HG03442 (cell line): Measurements from ENCODE around the gene RBM38.
A peak's percentile ranks its signal among the peaks of the same experiment; 100 is the strongest.
"Not testable (repeated sequence)": the region's sequence is repeated elsewhere in the genome, so short reads cannot be mapped to it uniquely, and the experiment has no call there.

Source experiments
- ATAC-seq: cut with Tn5 transposase; IDR thresholded peaks from one replicate; pipeline ENCODE4 v1.9.1; 2021; ENCODE audit warnings: mild to moderate bottlenecking, moderate library complexity; ENCODE audit not compliant: unreplicated experiment

Gene RBM38

DNA sequence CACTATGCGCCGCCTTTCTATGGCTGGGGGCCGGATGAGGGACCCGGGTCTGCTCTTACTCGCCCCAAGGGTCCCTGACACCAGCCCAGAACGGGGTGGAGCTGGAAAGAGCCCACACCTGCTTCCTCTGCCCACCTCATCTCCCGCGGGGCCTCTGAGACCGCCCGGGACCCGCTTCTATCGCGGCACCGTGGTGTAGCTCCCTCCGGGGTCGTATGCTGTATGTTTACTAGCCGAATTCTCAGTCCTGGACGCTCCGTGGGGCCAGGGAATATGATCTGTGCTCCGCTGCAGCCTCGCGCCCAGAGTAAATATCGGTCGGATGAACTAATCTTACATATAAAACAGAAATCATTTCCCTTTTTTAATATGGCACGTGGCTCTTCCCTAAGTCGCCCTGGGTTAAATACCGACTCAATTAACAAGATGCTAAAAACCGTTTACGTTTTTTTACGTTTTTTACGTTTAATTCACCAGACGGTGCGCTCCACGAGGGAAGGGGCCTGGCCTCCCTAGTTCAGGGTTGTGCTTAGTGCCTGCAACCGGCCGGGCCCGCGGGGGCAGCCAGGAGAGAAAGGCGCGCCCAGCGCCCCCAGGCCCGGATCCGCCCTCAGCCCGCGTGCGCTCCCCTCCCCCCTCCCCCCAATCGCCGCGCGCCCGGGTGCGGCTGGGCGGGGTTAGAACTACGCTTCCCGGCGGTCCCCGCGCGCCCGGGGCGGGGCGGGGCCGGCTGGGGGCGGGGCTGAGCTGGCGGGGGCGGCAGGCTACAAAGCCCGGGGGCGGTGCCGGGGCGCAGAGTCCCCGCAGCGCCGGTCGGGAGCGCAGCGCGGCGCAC is at the start of gene RBM38:
Gene RBM38, plus strand, starts transcription at position 793 of the 835 bp plus-strand sequence. CDS start 186 bp downstream, outside the sequence.
- ATAC-seq, result peak; percentile 42

DNA sequence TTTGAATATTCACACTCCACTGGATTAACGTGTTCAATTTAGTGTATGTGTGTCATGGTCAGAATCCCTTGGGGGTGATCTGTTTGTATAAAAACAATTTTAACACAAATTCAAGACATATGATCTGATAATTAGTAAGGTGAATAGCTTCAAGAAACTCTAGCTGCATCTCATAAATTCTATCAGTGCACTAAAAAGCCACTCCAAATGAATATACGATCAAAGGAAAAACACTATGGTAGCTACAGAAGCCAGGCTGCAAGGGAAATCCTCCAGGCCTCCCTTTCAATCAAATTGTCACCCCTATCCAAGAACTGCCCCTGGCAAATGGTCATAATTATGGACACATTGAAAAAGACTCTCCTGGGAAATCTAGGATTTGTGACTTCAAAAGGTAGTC is 49.5 kb upstream of the RBM38 start:
- no peak for ATAC-seq

DNA sequence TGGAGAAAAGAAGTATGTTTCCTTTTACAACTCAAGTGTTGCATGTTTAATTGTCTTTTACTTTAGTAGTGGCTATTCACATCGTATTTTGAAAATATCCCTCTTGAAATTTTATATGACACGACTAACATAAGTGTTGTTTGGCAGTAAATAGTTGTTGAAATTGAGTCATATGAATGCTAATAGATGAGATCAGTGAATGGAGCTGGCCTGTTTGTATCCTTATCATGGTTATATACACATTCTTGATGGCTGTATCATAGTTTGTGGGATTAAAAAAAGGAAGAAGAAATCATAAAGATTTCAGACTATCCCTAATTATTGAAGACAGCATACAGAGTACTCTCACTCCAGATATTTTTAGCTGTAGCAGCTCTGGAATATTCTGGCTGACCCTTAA is 48.4 kb upstream of the RBM38 start:
- ATAC-seq, result no peak

GRCh38 chr20:57346477-57346876 is 44.7 kb upstream of the RBM38 start:
- no peak for ATAC-seq

DNA sequence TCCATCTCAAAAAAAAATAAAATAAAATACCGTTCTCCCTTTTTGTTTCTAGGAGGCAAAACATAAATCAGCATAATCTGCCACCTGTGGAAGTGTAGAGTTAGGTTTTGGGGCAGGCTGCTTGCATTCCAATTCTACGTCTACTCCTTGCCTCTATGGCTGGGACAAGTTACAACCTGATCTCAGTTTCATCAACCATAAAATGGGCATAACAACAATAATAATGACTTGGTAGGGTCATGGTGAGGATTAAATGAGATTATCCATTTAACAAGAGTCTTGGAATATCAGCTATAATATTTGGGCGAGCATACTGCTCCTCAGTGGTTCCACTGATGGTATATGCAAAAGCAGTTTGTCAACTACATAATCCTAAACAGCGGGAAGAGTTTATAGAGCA is 43.8 kb upstream of the RBM38 start:
- no peak for ATAC-seq

- not testable (repeated sequence) for ATAC-seq
These were observed 42.8 kb upstream of the RBM38 start for GRCh38 chr20:57348200-57348921.

DNA sequence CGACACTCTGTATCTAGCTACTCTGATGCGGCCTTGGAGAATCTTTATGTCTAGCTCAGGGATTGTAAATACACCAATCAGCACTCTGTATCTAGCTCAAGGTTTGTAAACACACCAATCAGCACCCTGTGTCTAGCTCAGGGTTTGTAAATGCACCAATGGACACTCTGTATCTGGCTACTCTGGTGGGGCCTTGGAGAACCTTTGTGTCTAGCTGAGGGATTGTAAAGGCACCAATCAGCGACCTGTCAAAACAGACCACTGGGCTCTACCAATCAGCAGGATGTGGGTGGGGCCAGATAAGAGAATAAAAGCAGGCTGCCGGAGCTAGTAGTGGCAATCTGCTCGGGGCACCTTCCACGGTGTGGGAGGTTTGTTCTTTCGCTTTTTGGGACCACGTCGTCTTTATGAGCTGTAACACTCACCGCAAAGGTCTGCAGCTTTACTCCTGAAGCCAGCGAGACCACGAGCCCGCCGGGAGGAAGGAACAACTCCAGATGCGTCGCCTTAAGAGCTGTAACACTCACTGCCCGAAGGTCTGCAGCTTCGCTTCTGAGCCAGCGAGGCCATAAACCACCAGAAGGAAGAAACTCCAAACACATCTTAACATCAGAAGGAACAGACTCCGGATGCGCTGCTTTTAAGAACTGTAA is 42.1 kb upstream of the RBM38 start:
- not testable (repeated sequence) for ATAC-seq

DNA sequence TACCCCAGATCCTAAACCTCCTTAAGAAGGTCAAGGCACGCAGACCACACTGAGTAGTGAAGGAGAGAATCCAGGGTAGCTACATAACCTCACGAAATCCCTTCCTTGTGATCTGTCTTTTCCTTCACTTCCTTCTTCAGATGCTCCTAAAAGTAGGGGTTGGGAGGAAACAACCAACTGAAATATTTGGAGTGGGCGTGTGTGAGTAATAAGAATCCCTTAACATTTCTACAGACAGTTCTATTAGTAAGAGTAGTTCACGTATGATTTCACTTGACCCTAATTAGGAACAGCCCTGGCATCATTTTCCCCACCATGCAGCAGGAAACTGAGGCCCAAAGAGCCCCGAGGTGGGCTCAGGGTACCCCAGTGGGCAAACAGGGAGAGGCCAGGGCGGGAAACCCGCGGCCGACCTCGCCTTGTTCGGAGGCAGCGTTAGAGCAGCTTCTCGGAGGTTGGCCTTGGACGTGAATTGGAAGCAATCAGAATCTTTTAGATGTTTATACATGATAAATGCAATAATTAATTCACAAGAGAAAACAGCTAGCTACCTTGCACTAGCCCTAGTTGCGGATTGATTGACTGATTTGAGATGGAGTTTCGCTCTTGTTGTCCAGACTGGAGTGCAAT is 41.0 kb upstream of the RBM38 start:
- ATAC-seq, result no peak

GRCh38 chr20:57350726-57351041 is 40.5 kb upstream of the RBM38 start:
- ATAC-seq, result not testable (repeated sequence)

DNA sequence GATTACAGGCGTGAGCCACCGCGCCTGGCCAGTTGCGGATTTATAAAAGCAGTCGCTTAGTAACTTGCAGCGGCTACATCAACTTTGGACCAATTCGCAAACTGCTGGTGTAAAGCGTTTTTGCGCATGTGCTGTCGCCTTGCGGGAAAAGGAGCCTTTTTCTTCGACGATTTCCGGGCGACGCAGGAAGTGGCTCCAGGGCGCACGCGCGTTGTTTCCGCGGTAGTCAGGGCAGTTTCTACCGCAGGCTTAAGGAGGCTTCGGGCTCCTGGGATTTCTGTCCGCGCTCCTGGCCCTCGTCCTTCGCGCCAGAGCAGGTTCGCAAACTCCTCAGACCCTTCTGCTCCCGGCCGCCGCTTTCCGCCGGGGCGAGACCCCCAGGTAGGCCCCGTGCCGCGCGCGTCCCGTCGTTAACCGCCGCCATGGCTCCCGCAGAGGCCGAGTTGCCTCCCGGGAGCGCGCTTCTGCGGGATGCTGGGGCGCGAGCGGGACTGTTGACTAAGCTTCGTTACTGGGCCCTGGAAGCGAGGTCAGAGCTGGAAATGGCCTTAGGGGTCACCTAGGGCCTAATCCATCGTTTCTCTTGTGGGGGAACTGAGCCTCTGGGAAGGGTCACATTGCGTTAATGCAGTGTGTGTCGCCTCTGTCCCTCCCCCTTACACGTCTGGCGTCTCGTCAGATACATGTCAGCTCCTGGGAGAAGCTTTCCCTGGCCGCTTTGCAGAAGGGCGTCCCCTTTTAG is 40.0 kb upstream of the RBM38 start, which contains the start of gene RAE1:
Gene RAE1, plus strand, starts transcription at position 214 of the 742 bp plus-strand sequence. CDS start 2,784 bp downstream, outside the sequence.
- ATAC-seq, result peak; percentile 67

DNA sequence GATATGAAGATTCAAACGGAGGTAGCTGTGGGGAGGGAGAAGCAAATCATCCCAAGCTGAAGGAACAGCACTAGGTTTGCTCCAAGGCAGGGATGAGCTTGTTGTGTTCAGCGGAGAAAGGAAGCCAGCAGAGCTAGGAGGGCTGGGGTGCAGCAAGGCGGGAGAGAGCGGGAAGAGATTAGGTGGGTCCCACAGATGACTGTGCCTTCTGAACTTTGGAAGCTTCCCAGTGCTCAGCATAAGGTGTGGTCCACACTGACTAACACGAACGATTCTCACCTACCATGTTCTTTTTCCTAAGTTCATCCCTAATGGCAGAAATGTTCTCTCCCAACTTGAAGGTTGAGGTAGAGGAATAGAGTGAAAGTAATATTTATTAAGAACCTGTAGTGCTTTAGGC is 38.9 kb upstream of the RBM38 start:
- no peak for ATAC-seq

DNA sequence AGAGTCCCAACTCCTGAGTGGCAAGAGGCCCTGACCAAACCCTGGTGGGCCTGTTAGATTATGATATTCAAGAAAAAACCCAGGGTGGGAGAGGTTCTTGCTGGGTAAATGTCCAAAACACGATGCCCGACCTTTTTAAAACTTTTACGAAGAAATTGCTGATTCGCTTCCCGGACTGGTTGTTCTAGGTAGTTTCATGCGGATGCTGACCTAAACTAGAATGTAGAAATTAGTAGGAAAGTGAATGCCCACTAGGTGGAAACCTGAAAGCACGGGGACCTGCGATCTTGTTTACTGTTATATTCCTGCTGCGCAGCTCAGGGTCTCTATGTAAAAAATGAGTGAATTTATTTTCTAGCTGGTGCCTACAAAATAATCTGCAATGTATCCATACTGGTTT is 37.8 kb upstream of the RBM38 start:
- ATAC-seq, result no peak

- no peak for ATAC-seq
These were observed 29.7 kb upstream of the RBM38 start for GRCh38 chr20:57361517-57361916.

DNA sequence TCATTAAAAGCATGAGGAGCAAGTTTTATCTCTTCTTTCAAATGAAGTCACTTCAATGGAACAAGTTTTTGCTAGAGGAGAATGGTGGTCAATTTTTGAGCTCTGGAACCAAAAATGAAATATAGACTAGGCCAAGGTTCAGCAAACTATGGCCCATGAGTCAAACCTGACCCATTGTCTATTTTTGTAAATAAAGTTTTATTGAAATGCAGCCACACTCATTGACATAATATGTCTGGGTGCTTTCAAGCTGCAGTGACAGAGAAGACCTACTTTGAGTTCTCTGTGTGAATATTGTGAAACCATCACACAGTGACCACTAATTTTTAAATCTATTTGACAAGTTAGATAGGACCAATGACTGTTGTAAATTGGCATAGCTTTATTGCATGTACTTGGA is 26.7 kb upstream of the RBM38 start:
- no peak for ATAC-seq

DNA sequence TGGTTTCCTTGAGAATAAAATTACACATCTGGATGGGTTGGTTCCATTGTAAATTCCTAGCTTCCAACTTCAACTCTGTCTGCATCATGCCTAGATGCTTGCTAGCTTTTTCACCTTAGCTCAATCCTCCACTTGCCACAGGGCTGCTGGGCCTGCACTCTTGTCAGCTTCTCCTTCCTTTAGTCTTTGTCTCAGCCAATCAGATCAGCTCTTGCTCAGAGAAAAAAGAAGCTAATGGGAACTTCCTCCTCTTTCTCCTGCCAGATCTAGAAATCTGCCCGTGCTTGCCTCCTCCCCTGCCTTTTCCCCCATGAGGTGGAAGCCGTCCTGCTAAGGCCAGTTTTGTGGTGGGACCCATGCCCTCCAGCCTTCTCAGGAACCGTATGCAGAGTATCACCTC is 21.6 kb upstream of the RBM38 start:
- no peak for ATAC-seq

GRCh38 chr20:57370316-57370715 is 20.9 kb upstream of the RBM38 start:
- no peak for ATAC-seq

GRCh38 chr20:57371363-57371762 is 19.8 kb upstream of the RBM38 start:
- ATAC-seq, result no peak

DNA sequence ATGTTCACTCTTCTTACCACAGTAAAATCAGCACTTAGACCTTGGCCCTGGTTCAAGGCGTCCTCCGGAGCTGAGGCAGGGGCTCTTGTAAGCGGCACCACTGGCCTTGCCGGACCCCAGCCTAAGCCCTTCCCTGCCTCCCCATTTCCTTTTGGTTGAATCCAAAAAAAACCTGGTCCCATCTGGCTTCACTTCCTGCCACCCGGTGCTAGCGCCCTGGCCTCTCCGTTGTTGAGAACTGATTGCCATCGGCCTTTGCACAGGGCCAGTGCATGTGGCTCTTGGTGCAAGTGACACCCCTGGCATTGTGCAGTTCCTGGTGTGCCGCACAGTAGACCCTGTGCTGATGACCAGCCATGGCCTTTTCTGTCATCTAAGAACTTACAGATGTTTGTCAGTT is 19.0 kb upstream of the RBM38 start:
- ATAC-seq, result no peak

DNA sequence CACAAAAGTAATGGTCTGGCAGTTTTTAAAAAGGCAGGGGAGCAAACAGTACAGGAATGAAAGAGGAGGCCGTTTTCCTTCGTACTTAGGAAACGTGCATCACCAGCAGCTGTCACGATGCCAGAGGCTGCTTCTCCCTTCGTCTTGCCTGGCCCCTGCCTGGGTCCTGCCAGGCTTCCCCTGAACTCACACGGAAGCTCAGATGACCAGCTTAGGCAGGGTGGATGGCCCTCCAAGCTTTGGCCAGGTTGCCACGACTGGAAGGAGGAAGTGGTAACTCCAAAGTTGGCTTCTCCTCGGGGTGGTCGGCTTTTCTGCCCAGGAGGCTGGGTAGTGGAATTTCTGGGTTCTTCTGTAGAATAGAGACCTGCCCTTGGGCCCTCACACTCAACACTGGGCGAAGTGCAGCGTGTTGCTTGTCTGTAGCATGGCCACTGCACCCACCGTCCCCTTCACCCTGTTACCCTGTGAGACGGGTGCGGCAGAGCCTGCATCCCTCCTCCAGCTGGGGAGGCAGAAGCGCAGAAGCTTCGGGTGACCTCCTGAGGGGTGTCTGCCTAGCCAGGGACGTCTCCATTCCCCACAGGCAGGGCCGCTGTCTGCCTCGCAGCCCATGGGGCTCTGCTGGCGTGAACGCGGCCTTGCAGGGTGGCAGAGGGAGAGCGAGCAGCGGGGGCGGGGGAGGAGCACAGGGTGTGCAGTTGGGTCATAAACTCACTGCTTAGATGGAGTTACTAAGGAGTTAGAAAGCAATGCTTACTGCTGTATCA is 18.4 kb upstream of the RBM38 start:
- no peak for ATAC-seq
